ENCODE measurements around the gene SMKR1. TPM values are rescaled to one million over a fixed set of nuclear protein-coding genes. Genes with fewer than 3 reads are reported as not detected.

Gene SMKR1
- total RNA-seq, 1 experiment from 2014 or later: 8.9 TPM

DNA sequence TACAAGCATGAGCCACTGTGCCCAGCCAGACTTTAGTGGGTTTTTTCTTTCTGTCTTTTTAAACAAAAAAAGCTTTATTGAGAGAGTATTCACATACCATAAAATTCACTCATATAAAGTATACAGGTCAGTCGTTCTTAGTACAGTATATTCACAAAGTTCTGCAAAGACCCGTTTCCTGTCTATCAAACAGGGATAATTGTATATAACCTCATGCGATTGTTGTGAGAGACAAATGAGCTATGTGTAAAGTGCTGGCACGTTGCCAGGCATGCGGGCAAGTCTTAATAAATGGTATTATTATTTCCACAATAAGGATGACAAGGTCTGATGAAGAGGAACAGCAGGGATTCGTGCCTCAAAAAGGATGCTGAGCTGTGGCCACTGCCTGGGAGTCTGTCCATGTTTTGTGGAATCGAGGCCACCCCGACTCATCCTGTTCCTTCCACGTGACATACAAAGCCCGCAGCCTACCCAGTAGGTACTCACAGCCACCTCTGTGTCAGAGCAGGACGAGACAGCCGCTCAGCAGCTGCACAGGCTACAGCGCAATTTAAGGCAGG is 51.6 kb downstream of the SMKR1 start:
- H3K27me3 ChIP-seq (ENCODE audit: insufficient read depth, low read length): no peaks in the 10 kb centered on the region
- no peak overlapping the region for H3K27ac ChIP-seq (ENCODE audit: low read depth, low read length)
- CTCF ChIA-PET: no interaction called here
- BruUV-seq (replicated peaks): no TSS peak
- intact Hi-C loops (cut with micrococcal nuclease): no loop called here
- no peaks in the 10 kb centered on the region for H3K9me3 ChIP-seq (ENCODE audit: control insufficient read depth in 1 of 2, insufficient read depth in 1 of 2, low read depth in 1 of 2, low read length in 2 of 2)
- RAD21 ChIA-PET (ENCODE audit: low non-redundant PET in 1 of 2, low total read pairs in 2 of 2, uncharacterized antibody in 2 of 2, unreplicated experiment in 2 of 2): no interaction called here
- H4K20me1 ChIP-seq (ENCODE audit: insufficient read depth): no peaks in the 10 kb centered on the region
- H3K36me3 ChIP-seq (ENCODE audit: control insufficient read depth in 1 of 2, insufficient read depth in 2 of 2, low read length in 2 of 2): no peaks in the 10 kb centered on the region
- ATAC-seq (no peak), DNase-seq (ENCODE audit: low read depth, low spot score) (no peak)
- POLR2A ChIA-PET: no interaction called here
- no peak overlapping the region for H3K4me2 ChIP-seq (ENCODE audit: low read length)
- no peak overlapping the region for H3K9ac ChIP-seq (ENCODE audit: low read length)
- H2AFZ ChIP-seq (ENCODE audit: low read depth, low read length, poor library complexity, severe bottlenecking): no peak overlapping the region
- TF ChIP-seq, protein P1, sequence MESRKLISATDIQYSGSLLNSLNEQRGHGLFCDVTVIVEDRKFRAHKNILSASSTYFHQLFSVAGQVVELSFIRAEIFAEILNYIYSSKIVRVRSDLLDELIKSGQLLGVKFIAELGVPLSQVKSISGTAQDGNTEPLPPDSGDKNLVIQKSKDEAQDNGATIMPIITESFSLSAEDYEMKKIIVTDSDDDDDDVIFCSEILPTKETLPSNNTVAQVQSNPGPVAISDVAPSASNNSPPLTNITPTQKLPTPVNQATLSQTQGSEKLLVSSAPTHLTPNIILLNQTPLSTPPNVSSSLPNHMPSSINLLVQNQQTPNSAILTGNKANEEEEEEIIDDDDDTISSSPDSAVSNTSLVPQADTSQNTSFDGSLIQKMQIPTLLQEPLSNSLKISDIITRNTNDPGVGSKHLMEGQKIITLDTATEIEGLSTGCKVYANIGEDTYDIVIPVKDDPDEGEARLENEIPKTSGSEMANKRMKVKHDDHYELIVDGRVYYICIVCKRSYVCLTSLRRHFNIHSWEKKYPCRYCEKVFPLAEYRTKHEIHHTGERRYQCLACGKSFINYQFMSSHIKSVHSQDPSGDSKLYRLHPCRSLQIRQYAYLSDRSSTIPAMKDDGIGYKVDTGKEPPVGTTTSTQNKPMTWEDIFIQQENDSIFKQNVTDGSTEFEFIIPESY (IDR thresholded peaks at IDR 0.05; ENCODE audit: extremely low read depth, insufficient replicate concordance, low read length): no peak
- TF ChIP-seq POLR2A (IDR thresholded peaks at IDR 0.05; ENCODE audit: borderline replicate concordance, extremely low read depth, insufficient read depth, insufficient read length): no peak
- TF ChIP-seq ELF1 (IDR thresholded peaks at IDR 0.05; ENCODE audit: borderline replicate concordance, low read depth): no peak
- no peaks in the 10 kb centered on the region for H3K4me1 ChIP-seq (ENCODE audit: control insufficient read depth in 1 of 2, insufficient read depth in 2 of 2, low read length in 2 of 2)
- H3K79me2 ChIP-seq (ENCODE audit: insufficient read depth, low read length): no peaks in the 10 kb centered on the region
- no peak overlapping the region for H3K4me3 ChIP-seq (replicated peaks in 1 of 2; ENCODE audit: low read depth in 1 of 2, low read length in 2 of 2)
- H3K9me2 ChIP-seq (ENCODE audit: insufficient read depth): no peaks in the 10 kb centered on the region

DNA sequence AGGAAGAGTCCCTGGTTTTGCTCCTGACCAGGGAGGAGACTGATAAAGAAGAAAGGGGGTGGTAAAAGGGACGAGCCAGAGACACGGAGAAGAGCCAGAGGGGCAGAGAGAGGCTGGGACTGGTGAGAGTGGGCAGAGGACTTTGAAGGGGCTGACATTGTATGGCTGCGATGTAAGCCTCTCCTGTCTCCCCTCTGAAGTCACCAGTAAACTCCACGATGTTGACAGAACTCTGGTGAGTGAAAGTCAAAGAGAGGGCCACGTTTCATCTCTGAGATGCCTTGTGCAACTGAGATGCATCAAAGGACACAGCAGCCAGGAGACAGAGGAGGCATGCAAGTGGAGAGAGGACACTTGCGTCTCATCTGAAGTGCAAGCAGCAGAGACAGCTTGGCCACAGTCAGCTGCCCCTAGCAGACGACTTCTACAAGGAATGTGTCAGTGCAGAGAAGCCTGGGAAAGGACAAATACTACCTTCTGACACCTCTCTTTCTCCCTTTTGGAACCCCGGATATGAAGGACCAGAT is 54.3 kb downstream of the SMKR1 start:
- TF ChIP-seq EGR1 (IDR thresholded peaks at IDR 0.05; ENCODE audit: low read depth): no peak
- TF ChIP-seq, protein P2, sequence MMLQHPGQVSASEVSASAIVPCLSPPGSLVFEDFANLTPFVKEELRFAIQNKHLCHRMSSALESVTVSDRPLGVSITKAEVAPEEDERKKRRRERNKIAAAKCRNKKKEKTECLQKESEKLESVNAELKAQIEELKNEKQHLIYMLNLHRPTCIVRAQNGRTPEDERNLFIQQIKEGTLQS (IDR thresholded peaks at IDR 0.05): no peak
- no peaks in the 10 kb centered on the region for H4K20me1 ChIP-seq (ENCODE audit: insufficient read depth)
- H3K9me2 ChIP-seq (ENCODE audit: insufficient read depth): no peaks in the 10 kb centered on the region
- H3K36me3 ChIP-seq (ENCODE audit: control insufficient read depth in 1 of 2, insufficient read depth in 2 of 2, low read length in 2 of 2): no peaks in the 10 kb centered on the region
- ATAC-seq (no peak), DNase-seq (ENCODE audit: low read depth, low spot score) (no peak)
- no peak overlapping the region for H3K9ac ChIP-seq (ENCODE audit: low read length)
- ChIA-PET CTCF (no interaction called here), POLR2A (no interaction called here), RAD21 (ENCODE audit: low non-redundant PET in 1 of 2, low total read pairs in 2 of 2, uncharacterized antibody in 2 of 2, unreplicated experiment in 2 of 2) (no interaction called here)
- no peak overlapping the region for H3K4me2 ChIP-seq (ENCODE audit: low read length)
- H3K4me1 ChIP-seq (ENCODE audit: control insufficient read depth in 1 of 2, insufficient read depth in 2 of 2, low read length in 2 of 2): no peaks in the 10 kb centered on the region
- H3K4me3 ChIP-seq (replicated peaks in 1 of 2; ENCODE audit: low read depth in 1 of 2, low read length in 2 of 2): no peak overlapping the region
- no TSS peak for BruUV-seq (replicated peaks)
- H3K27me3 ChIP-seq (ENCODE audit: insufficient read depth, low read length): no peaks in the 10 kb centered on the region
- intact Hi-C loops (cut with micrococcal nuclease): no loop called here
- no peak overlapping the region for H3K27ac ChIP-seq (ENCODE audit: low read depth, low read length)
- no peaks in the 10 kb centered on the region for H3K9me3 ChIP-seq (ENCODE audit: control insufficient read depth in 1 of 2, insufficient read depth in 1 of 2, low read depth in 1 of 2, low read length in 2 of 2)
- no peak overlapping the region for H2AFZ ChIP-seq (ENCODE audit: low read depth, low read length, poor library complexity, severe bottlenecking)
- H3K79me2 ChIP-seq (ENCODE audit: insufficient read depth, low read length): no peaks in the 10 kb centered on the region

Data from HCT116 (cell line).